Activated CD4-positive, alpha-beta T cell treated with anti-CD3 and anti-CD28 coated beads for 48 hours (primary cell): ENCODE results near the gene NSD1.
A peak's percentile ranks its signal among the peaks of the same experiment; 100 is the strongest.

Experiments
- DNase-seq: peaks from one replicate; pipeline ENCODE4 v3.0.0-alpha.2; 2020

Gene NSD1, protein sequence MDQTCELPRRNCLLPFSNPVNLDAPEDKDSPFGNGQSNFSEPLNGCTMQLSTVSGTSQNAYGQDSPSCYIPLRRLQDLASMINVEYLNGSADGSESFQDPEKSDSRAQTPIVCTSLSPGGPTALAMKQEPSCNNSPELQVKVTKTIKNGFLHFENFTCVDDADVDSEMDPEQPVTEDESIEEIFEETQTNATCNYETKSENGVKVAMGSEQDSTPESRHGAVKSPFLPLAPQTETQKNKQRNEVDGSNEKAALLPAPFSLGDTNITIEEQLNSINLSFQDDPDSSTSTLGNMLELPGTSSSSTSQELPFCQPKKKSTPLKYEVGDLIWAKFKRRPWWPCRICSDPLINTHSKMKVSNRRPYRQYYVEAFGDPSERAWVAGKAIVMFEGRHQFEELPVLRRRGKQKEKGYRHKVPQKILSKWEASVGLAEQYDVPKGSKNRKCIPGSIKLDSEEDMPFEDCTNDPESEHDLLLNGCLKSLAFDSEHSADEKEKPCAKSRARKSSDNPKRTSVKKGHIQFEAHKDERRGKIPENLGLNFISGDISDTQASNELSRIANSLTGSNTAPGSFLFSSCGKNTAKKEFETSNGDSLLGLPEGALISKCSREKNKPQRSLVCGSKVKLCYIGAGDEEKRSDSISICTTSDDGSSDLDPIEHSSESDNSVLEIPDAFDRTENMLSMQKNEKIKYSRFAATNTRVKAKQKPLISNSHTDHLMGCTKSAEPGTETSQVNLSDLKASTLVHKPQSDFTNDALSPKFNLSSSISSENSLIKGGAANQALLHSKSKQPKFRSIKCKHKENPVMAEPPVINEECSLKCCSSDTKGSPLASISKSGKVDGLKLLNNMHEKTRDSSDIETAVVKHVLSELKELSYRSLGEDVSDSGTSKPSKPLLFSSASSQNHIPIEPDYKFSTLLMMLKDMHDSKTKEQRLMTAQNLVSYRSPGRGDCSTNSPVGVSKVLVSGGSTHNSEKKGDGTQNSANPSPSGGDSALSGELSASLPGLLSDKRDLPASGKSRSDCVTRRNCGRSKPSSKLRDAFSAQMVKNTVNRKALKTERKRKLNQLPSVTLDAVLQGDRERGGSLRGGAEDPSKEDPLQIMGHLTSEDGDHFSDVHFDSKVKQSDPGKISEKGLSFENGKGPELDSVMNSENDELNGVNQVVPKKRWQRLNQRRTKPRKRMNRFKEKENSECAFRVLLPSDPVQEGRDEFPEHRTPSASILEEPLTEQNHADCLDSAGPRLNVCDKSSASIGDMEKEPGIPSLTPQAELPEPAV (N-terminal part only)

DNA sequence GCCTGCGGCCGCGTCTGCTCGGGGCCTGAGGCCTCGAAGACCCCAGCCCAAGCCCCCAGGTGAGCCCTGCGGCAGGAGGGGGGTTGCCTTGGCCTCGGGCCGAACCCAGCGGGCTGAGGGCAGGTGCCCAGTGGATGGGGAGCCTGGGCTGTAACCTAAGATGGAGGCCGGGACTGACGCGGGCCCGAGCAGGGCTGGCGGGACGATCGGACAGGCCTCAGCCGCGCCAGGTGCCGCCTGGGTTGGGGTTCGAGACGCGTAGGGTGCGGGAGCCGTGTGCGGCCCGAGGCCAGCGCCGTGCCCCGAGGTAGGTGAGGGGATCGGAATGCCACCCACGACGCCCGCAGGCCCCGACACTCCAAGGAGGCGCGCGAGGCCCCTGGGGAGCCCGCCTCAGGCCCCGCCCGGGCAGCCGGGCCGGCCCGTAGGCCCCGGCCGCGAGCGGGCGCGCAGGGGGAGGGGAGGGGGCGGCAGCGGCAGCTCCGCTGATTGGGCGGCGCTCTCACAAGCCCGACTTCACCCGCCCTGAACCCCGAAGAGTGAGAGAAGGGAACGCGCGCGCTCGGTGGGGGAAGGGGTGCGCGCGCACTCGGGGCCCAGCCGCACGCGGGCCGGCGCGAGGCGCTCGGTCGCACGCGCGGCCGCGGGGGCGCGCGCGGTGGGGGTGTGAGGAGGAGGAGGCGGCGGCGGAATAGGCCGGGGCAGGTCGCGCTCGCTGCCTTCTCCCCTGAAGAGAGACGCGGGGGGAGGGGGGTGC, at the start of gene NSD1:
NSD1 (plus strand) TSS at position 678 of the 757 bp plus-strand sequence. CDS start 1,331 bp downstream, outside the sequence.
- peak; percentile 94 for DNase-seq

DNA sequence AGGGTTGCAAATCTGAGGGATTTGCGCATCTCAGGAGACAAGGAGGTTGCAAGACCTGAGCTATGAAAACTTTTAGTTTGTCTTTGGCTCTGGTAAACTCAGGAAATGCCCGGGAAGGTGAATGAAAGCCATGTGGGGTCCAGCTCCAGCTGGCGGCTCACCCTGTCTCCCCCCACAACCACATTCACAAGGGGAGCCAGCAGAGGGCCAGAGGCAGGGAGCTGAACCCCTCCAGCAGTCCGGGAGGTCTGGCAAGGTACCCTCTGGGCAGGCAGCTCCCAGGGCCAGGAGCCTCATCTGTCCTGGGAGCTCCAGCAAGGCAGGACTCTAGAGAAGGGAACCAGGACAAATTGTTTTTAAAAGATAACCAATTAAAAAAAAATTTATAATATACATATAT, 49.4 kb upstream of the NSD1 start:
- DNase-seq: no peak

DNA sequence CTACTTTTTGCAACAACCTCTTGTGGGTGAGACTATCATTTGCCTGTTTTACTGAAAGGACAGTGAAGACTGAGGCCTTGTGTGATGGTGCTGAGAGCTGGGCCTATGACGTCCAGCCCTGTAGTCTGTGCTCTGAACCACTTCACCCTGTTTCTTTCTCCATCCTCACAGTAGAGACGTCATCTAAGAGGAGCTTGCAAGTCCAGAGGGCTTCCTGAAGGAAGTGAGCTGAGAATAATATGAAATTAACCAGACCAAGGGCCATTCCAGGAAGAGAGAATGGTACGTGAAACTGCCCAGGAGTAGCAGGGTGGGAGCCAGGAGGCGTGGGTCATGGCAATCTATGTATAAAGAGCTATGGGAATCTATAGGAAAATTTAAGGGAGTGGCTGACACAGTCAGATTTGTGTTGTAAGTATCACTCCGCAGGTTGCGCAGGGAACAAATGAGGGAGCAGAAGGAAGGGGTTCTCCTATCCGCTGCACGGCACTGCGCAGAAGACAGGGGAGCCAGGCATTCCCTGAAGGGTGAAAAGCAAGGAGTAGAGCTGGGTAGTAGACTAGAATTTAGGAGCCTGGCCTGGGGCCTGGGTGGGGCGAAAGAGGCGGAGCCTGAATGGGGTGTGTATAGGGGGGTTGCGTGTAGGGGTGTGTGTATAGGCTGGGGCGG, 47.5 kb upstream of the NSD1 start:
- no peak for DNase-seq

DNA sequence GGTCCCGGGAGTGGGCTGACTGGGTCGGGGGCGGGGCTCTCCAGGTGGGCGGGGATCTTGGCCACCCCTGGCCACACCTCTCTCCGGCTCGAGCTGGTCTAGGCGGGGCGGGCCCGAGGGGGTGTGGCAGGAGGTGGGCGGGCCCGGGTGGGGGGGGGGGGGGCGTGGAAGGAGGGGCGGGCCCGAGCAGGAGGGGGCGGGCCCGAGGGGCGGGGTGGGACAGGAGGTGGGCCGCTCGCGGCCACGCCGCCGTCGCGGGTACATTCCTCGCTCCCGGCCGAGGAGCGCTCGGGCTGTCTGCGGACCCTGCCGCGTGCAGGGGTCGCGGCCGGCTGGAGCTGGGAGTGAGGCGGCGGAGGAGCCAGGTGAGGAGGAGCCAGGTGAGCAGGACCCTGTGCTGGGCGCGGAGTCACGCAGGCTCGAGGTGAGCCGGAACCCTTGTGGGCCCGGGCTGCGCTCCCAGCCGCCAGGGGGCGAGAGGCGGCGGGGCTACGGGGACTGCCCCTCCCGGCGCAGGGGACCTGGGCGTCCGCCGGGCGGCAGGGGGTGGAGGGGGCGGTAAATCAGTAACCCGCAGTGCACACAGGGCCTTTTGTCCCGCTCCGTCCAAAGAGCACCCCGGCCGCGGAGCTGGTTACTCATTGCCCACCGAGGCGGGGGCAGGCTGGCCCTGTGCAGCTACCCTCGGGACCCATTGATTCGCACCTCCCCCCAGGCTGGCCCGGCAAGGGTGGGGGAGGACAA, 46.7 kb upstream of the NSD1 start, which contains the start of gene FGFR4:
FGFR4 (plus strand) TSS at position 262 of the 744 bp plus-strand sequence. CDS start 2,688 bp downstream, outside the sequence.
- peak; percentile 71 for DNase-seq

DNA sequence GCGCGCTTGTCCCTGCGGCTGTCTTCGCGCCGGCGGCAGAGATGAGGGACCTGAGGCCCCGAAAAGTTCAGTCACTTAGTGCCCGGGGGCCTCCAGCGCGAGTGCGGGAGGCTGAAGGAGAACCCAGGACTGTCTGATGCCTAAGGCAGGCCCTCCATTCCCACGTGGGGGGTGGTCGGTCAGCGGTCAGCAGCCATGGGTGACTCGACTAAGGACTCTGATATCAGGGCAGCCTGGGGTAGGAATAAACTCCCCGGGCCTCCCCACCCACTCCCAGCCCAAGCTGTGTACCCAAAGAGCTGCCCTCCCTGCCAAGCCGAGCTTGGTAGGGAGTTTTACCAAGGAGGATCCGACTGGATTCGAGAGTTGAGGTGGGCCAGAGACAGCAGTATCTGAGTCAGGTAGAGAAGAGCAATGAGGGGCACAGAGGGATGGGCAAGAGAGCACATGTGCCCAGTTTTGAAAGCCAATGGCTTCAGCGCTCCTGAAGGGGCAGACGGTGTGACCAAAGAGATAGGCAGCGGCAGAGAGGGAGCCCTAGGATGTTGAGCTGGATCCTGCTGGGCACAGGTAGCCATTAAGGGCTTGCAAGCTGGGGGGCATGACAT, 46.1 kb upstream of the NSD1 start:
- no peak for DNase-seq

DNA sequence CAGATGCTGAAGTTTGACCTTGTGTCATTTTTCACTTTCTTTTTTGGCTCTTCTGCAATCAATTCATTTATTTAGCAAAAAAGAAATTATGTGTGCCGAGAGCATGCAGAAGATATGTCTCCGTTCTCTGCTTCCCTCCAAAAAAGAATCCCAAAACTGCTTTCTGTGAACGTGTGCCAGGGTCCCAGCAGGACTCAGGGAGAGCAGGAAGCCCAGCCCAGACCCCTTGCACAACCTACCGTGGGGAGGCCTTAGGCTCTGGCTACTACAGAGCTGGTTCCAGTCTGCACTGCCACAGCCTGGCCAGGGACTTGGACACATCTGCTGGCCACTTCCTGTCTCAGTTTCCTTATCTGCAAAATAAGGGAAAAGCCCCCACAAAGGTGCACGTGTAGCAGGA, 44.4 kb upstream of the NSD1 start:
- no peak for DNase-seq

DNA sequence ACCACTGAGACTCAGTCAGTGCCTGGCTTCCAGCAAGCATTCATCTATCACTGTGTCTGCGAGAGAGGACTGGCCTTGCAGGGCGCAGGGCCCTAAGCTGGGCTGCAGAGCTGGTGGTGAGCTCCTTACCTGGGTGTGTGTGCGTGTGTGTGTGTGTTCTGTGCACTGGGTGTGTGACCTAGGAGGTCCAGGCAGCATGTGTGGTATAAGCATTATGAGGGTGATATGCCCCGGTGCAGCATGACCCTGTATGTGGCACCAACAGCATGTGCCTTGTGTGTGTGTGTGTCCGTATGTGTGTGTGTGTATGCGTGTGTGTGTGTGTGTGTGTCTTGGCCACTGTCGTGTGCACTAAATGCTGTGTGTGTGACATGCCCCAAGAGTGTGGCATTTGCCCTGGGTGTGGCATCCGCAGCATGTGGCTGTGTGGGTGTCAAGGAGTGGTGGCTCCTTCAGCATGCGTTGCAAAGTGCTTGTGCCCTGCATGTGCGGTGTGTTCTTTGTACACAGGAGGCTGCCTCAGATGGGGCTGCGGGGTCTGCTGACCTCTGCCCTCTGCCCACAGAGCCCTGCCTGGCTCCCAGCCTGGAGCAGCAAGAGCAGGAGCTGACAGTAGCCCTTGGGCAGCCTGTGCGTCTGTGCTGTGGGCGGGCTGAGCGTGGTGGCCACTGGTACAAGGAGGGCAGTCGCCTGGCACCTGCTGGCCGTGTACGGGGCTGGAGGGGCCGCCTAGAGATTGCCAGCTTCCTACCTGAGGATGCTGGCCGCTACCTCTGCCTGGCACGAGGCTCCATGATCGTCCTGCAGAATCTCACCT, 43.5 kb upstream of the NSD1 start:
- DNase-seq: no peak

DNA sequence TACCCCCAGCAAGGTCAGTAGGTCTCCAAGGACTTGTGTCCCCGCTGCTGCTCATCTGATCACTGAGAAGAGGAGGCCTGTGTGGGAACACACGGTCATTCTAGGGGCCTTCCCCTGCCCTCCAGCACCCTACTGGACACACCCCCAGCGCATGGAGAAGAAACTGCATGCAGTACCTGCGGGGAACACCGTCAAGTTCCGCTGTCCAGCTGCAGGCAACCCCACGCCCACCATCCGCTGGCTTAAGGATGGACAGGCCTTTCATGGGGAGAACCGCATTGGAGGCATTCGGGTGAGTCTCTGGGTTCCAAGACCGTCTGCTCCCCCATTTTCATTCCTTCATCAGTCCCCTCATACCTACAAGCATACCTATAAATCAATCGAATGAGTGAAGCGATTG, 42.8 kb upstream of the NSD1 start:
- DNase-seq: no peak

DNA sequence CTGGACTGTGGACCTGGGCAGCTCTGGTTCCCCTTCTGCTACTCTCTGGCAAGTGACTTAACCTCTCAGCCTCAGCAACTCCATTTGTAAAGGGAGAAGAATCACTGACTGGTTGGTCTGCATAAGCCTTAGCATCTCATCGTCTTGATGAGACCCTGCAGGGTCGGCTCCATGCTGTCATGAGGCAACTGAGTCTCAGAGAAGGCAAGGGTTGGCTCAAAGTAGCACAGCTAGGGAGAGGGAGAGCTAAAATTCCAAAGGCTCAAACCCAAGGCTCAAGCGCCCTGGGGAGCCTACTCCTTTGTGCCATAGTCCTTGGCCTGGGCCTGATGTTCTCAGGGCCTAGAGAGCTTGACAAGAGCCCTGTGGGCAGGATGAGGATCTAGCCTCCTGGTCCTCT, 42.3 kb upstream of the NSD1 start:
- DNase-seq: no peak

DNA sequence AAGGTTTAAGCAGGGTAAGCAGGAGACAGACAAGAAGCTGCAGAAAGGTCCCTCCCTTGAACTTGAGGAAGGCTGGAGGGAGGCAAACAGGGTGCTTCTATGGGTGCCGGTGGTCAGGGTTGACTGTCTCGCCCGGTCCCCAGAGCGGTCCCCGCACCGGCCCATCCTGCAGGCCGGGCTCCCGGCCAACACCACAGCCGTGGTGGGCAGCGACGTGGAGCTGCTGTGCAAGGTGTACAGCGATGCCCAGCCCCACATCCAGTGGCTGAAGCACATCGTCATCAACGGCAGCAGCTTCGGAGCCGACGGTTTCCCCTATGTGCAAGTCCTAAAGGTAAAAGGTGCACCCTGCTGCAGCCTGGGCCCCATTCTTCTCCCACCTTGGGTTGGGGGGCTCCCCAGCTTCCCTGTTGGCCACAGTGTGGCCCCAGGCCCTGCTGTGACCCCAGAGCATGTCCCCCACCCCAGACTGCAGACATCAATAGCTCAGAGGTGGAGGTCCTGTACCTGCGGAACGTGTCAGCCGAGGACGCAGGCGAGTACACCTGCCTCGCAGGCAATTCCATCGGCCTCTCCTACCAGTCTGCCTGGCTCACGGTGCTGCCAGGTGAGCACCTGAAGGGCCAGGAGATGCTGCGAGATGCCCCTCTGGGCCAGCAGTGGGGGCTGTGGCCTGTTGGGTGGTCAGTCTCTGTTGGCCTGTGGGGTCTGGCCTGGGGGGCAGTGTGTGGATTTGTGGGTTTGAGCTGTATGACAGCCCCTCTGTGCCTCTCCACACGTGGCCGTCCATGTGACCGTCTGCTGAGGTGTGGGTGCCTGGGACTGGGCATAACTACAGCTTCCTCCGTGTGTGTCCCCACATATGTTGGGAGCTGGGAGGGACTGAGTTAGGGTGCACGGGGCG, 41.1 kb upstream of the NSD1 start:
- DNase-seq: no peak

DNA sequence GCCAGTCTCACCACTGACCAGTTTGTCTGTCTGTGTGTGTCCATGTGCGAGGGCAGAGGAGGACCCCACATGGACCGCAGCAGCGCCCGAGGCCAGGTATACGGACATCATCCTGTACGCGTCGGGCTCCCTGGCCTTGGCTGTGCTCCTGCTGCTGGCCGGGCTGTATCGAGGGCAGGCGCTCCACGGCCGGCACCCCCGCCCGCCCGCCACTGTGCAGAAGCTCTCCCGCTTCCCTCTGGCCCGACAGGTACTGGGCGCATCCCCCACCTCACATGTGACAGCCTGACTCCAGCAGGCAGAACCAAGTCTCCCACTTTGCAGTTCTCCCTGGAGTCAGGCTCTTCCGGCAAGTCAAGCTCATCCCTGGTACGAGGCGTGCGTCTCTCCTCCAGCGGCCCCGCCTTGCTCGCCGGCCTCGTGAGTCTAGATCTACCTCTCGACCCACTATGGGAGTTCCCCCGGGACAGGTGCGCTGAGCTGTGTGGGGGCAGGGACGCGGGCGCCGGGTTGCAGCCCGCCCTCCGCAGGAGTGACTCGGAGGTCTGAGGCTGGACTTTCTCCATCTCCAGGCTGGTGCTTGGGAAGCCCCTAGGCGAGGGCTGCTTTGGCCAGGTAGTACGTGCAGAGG, 40.4 kb upstream of the NSD1 start:
- no peak for DNase-seq

DNA sequence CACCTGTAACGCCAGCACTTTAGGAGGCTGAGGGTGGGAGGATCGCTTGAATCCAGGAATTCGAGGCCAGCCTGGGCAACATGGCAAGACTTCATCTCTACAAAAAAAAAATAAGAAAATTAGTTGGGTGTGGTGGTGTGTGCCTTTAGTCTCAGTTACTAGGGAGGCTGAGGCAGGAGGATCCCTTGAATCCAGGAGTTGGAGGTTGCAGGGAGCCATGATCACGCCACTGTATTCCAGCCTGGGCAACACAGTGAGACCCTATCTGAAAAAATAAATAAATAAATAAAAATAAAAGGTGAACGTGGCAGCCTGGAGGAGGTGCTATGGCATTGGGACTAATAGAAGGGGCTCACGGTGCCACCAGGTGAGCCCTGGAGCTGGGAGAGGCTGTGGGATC, 39.8 kb upstream of the NSD1 start:
- DNase-seq: no peak

DNA sequence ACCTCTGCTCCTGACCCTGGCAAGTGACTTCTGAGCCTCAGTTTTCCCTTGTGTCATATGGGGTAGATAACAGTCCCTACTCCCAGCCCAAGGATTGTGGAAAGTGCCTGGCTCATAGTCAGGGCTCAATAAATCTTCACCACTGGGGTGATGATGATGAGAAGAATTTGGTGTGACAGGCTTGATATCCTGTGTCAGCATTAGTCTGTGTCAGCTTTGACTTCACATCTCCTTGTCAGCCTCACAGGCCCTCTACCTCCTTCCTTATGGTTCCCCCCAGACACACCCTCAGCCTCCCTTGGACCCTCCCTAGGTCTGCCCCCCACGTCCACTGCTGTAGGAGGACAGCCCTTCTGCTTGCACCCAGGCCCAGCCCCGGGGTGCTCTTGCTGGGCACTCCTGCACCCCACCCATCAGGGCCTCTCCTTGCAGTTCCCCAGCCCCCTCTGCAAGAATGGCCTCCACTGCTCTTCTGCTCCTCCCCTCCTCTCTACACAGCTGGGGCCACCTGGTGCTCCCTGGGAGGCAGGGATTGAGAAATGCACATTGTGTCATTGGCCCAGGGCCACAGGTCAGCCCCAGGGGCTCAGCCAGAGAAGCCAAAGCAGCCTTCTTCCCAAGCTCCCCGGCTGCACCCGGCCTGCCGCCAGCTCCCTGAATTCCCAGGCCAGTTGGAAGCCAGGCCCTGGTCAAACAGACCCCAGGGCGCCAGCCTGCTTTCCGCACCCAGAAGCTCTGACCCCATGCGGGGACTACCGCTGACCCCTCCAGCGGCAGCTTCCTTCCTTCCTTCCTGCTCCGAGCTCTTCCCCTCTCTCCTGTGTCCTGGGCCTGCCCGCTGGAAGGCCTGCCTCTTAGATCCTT, 39.1 kb upstream of the NSD1 start:
- no peak for DNase-seq

DNA sequence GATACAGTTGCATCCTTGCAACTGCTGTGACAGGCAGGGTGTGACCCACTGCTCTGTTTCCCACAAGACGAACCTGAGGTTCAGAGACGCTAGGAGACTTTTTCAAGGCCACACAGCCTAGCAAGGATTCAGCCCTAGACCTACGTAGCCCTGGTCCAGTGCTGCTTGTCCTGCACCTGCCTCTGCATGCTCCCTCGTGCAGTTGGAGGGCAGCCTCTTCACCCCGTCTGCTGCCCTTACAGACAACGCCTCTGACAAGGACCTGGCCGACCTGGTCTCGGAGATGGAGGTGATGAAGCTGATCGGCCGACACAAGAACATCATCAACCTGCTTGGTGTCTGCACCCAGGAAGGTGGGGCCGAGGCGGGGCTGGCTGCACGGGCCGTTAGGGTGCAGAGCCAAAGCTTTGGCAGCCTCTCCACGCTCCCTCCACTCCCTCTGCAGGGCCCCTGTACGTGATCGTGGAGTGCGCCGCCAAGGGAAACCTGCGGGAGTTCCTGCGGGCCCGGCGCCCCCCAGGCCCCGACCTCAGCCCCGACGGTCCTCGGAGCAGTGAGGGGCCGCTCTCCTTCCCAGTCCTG, 38.4 kb upstream of the NSD1 start:
- no peak for DNase-seq

DNA sequence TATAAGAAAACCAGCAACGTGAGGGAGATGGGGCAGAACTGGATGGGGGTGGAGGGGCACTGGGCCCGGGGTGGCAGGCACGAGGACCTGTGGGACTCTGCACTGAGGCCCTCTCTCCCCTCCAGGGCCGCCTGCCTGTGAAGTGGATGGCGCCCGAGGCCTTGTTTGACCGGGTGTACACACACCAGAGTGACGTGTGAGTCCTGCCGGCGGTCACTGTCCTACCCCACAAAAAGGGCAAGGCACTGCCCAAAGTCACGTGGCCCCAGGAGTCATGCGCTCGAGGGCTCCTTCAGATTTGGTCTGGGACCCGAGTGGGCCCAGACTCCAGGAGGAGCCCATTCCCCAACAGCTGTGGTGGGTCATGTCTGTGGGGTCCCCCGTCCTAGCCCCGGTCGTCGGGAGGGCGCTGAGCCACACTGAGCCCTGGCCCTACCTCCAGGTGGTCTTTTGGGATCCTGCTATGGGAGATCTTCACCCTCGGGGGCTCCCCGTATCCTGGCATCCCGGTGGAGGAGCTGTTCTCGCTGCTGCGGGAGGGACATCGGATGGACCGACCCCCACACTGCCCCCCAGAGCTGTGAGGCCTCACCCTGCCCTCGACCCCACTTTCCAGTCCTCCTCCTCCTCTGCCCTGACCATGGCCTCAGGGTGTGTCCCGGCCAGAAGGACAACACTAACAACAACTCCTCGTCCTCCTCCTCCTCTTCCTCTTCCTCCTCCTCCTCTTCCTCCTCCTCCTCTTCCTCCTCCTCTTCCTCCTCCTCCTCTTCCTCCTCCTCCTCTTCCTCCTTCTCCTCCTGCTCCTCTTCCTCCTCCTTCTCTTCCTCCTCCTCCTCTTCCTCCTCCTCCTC, 37.2 kb upstream of the NSD1 start:
- no peak for DNase-seq
